Measurements from ENCODE around the gene FANCL.
"Not testable (repeated sequence)": the region's sequence is repeated elsewhere in the genome, so short reads cannot be mapped to it uniquely, and the experiment has no call there.

The FANCL gene

GRCh38 chr2:58235170-58235569, 6.0 kb downstream of the FANCL start:
- no peak for DNase-seq
- H3K4me3 Mint-ChIP-seq: no peak overlapping the region
- H3K4me1 Mint-ChIP-seq (ENCODE audit: low read depth): peaks cover 33% of the 10 kb centered on the region
- no peaks in the 10 kb centered on the region for H3K27me3 Mint-ChIP-seq
- H3K9me3 Mint-ChIP-seq: no peaks in the 10 kb centered on the region
- H3K27ac Mint-ChIP-seq: no peak overlapping the region
- peaks cover 4% of the 10 kb centered on the region for H3K36me3 Mint-ChIP-seq (ENCODE audit: low read depth)

GRCh38 chr2:58228299-58228698, 12.8 kb downstream of the FANCL start:
- Mint-ChIP-seq H3K4me3 (no peak overlapping the region), H3K9me3 (no peaks in the 10 kb centered on the region), H3K36me3 (ENCODE audit: low read depth) (peaks cover 23% of the 10 kb centered on the region), H3K27me3 (no peaks in the 10 kb centered on the region), H3K4me1 (ENCODE audit: low read depth) (no peaks in the 10 kb centered on the region), H3K27ac (no peak overlapping the region)
- no peak for DNase-seq

GRCh38 chr2:58227171-58227917, 13.8 kb downstream of the FANCL start:
- no peaks in the 10 kb centered on the region for H3K9me3 Mint-ChIP-seq
- peaks cover 23% of the 10 kb centered on the region for H3K36me3 Mint-ChIP-seq (ENCODE audit: low read depth)
- no peaks in the 10 kb centered on the region for H3K4me1 Mint-ChIP-seq (ENCODE audit: low read depth)
- no peak overlapping the region for H3K4me3 Mint-ChIP-seq
- no peak overlapping the region for H3K27ac Mint-ChIP-seq
- no peak for DNase-seq
- H3K27me3 Mint-ChIP-seq: no peaks in the 10 kb centered on the region

- Mint-ChIP-seq H3K36me3 (ENCODE audit: low read depth) (peaks cover 37% of the 10 kb centered on the region), H3K4me3 (no peak overlapping the region), H3K27ac (no peak overlapping the region), H3K9me3 (no peaks in the 10 kb centered on the region), H3K27me3 (no peaks in the 10 kb centered on the region), H3K4me1 (ENCODE audit: low read depth) (no peaks in the 10 kb centered on the region)
- DNase-seq: no peak
Measured at GRCh38 chr2:58221909-58222308, 19.2 kb downstream of the FANCL start.

GRCh38 chr2:58215429-58215828, 25.7 kb downstream of the FANCL start:
- H3K9me3 Mint-ChIP-seq: peaks cover 7% of the 10 kb centered on the region
- H3K4me3 Mint-ChIP-seq: no peak overlapping the region
- no peaks in the 10 kb centered on the region for H3K4me1 Mint-ChIP-seq (ENCODE audit: low read depth)
- H3K36me3 Mint-ChIP-seq (ENCODE audit: low read depth): peaks cover 76% of the 10 kb centered on the region
- H3K27ac Mint-ChIP-seq: no peak overlapping the region
- no peak for DNase-seq
- no peaks in the 10 kb centered on the region for H3K27me3 Mint-ChIP-seq

GRCh38 chr2:58210951-58211568, 30.1 kb downstream of the FANCL start:
- DNase-seq; H3K4me1 Mint-ChIP-seq (ENCODE audit: low read depth); H3K9me3 Mint-ChIP-seq; H3K27me3 Mint-ChIP-seq; H3K4me3 Mint-ChIP-seq; H3K27ac Mint-ChIP-seq: not testable (repeated sequence)
- peaks cover 50% of the 10 kb centered on the region for H3K36me3 Mint-ChIP-seq (ENCODE audit: low read depth)

- H3K4me1 Mint-ChIP-seq (ENCODE audit: low read depth): no peaks in the 10 kb centered on the region
- H3K9me3 Mint-ChIP-seq: peaks cover 9% of the 10 kb centered on the region
- peaks cover 36% of the 10 kb centered on the region for H3K36me3 Mint-ChIP-seq (ENCODE audit: low read depth)
- no peak for DNase-seq
- H3K27me3 Mint-ChIP-seq: no peaks in the 10 kb centered on the region
- H3K4me3 Mint-ChIP-seq: no peak overlapping the region
- no peak overlapping the region for H3K27ac Mint-ChIP-seq
Measured at GRCh38 chr2:58207189-58207588, 33.9 kb downstream of the FANCL start.

- Mint-ChIP-seq H3K27me3 (no peaks in the 10 kb centered on the region), H3K4me1 (ENCODE audit: low read depth) (no peaks in the 10 kb centered on the region), H3K4me3 (no peak overlapping the region), H3K27ac (no peak overlapping the region), H3K9me3 (peaks cover 6% of the 10 kb centered on the region), H3K36me3 (ENCODE audit: low read depth) (peaks cover 33% of the 10 kb centered on the region)
- DNase-seq: no peak
Measured at GRCh38 chr2:58206785-58207184, 34.3 kb downstream of the FANCL start.

GRCh38 chr2:58204195-58204959, 36.7 kb downstream of the FANCL start:
- H3K27me3 Mint-ChIP-seq: no peaks in the 10 kb centered on the region
- no peak overlapping the region for H3K27ac Mint-ChIP-seq
- no peak overlapping the region for H3K4me3 Mint-ChIP-seq
- H3K9me3 Mint-ChIP-seq: no peaks in the 10 kb centered on the region
- no peaks in the 10 kb centered on the region for H3K4me1 Mint-ChIP-seq (ENCODE audit: low read depth)
- DNase-seq: no peak
- H3K36me3 Mint-ChIP-seq (ENCODE audit: low read depth): peaks cover 24% of the 10 kb centered on the region

- H3K4me3 Mint-ChIP-seq: no peak overlapping the region
Measured at GRCh38 chr2:58203018-58203417, 38.1 kb downstream of the FANCL start.

GRCh38 chr2:58202404-58202803, 38.7 kb downstream of the FANCL start:
- no peaks in the 10 kb centered on the region for H3K4me1 Mint-ChIP-seq (ENCODE audit: low read depth)
- peaks cover 33% of the 10 kb centered on the region for H3K36me3 Mint-ChIP-seq (ENCODE audit: low read depth)
- no peak for DNase-seq

More at GRCh38 chr2:58203018-58203417, 38.1 kb downstream of the FANCL start:
- H3K9me3 Mint-ChIP-seq: no peaks in the 10 kb centered on the region
- no peaks in the 10 kb centered on the region for H3K27me3 Mint-ChIP-seq
- no peaks in the 10 kb centered on the region for H3K4me1 Mint-ChIP-seq (ENCODE audit: low read depth)
- H3K27ac Mint-ChIP-seq: no peak overlapping the region
- peaks cover 28% of the 10 kb centered on the region for H3K36me3 Mint-ChIP-seq (ENCODE audit: low read depth)
- no peak for DNase-seq

GRCh38 chr2:58197894-58198293, 43.2 kb downstream of the FANCL start:
- Mint-ChIP-seq H3K4me3 (no peak overlapping the region), H3K27ac (no peak overlapping the region), H3K9me3 (no peaks in the 10 kb centered on the region), H3K36me3 (ENCODE audit: low read depth) (peaks cover 31% of the 10 kb centered on the region), H3K4me1 (ENCODE audit: low read depth) (no peaks in the 10 kb centered on the region), H3K27me3 (no peaks in the 10 kb centered on the region)
- DNase-seq: no peak

More at GRCh38 chr2:58202404-58202803, 38.7 kb downstream of the FANCL start:
- Mint-ChIP-seq H3K27me3 (no peaks in the 10 kb centered on the region), H3K9me3 (no peaks in the 10 kb centered on the region), H3K4me3 (no peak overlapping the region), H3K27ac (no peak overlapping the region)

- Mint-ChIP-seq H3K9me3 (no peaks in the 10 kb centered on the region), H3K27me3 (no peaks in the 10 kb centered on the region), H3K4me3 (no peak overlapping the region), H3K36me3 (ENCODE audit: low read depth) (peaks cover 24% of the 10 kb centered on the region), H3K27ac (no peak overlapping the region), H3K4me1 (ENCODE audit: low read depth) (no peaks in the 10 kb centered on the region)
- no peak for DNase-seq
Measured at GRCh38 chr2:58195662-58196061, 45.5 kb downstream of the FANCL start.

- DNase-seq: no peak
- Mint-ChIP-seq H3K4me3 (no peak overlapping the region), H3K4me1 (ENCODE audit: low read depth) (no peaks in the 10 kb centered on the region), H3K36me3 (ENCODE audit: low read depth) (peaks cover 16% of the 10 kb centered on the region), H3K9me3 (no peaks in the 10 kb centered on the region), H3K27ac (no peak overlapping the region), H3K27me3 (no peaks in the 10 kb centered on the region)
Measured at GRCh38 chr2:58194458-58194857, 46.7 kb downstream of the FANCL start.

GRCh38 chr2:58187022-58187421, 54.1 kb downstream of the FANCL start:
- not testable (repeated sequence) for H3K9me3 Mint-ChIP-seq; H3K4me1 Mint-ChIP-seq (ENCODE audit: low read depth); H3K27ac Mint-ChIP-seq; DNase-seq; H3K4me3 Mint-ChIP-seq; H3K27me3 Mint-ChIP-seq
- peaks cover 17% of the 10 kb centered on the region for H3K36me3 Mint-ChIP-seq (ENCODE audit: low read depth)

Data from activated T-cell treated with anti-CD3 and anti-CD28 coated beads, Interleukin-2, amount 50 U/mL, for 24 hours (primary cell).